Ovary (tissue), 3 donors: ENCODE results near the gene OTUD4.

Experiments used
- EP300 ChIP-seq: sonication (generic); formaldehyde crosslinking; IDR thresholded peaks from one replicate; pipeline ENCODE4 v1.6.1; 2017; ENCODE audit warnings: antibody characterized with exemption
- POLR2A ChIP-seq: fragments of 450-650 bp; IDR thresholded peaks from one replicate; pipeline ENCODE4 v1.6.1; 2017; ENCODE audit warnings: antibody characterized with exemption, mild to moderate bottlenecking, moderate library complexity
- TF ChIP-seq, protein P1 (sequence below), 3 donors: fragments of 450-650 bp in 2 of 3; fragments of 200-600 bp in 1 of 3; IDR thresholded peaks; one replicate each; pipeline versions ENCODE4 v1.5.1 to v1.8.0; 2016 to 2022; ENCODE audit warnings: antibody characterized with exemption in 3 of 3, mild to moderate bottlenecking in 1 of 3
- donor health status: DM: no; HTN: no; CAD: no.

GRCh38 chr4:145170223-145170622 is 10.2 kb downstream of the OTUD4 start:
- TF ChIP-seq, protein P1, sequence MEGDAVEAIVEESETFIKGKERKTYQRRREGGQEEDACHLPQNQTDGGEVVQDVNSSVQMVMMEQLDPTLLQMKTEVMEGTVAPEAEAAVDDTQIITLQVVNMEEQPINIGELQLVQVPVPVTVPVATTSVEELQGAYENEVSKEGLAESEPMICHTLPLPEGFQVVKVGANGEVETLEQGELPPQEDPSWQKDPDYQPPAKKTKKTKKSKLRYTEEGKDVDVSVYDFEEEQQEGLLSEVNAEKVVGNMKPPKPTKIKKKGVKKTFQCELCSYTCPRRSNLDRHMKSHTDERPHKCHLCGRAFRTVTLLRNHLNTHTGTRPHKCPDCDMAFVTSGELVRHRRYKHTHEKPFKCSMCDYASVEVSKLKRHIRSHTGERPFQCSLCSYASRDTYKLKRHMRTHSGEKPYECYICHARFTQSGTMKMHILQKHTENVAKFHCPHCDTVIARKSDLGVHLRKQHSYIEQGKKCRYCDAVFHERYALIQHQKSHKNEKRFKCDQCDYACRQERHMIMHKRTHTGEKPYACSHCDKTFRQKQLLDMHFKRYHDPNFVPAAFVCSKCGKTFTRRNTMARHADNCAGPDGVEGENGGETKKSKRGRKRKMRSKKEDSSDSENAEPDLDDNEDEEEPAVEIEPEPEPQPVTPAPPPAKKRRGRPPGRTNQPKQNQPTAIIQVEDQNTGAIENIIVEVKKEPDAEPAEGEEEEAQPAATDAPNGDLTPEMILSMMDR (IDR thresholded peaks at IDR 0.05), result no peak
- no peak for TF ChIP-seq POLR2A
- no peak for TF ChIP-seq EP300
